Activated CD4-positive, alpha-beta T cell treated with anti-CD3 and anti-CD28 coated beads, Interleukin-2, amount 50 U/mL, for 4 hours (primary cell): Measurements from ENCODE around the gene LUZP1.
"Not testable (repeated sequence)": the region's sequence is repeated elsewhere in the genome, so short reads cannot be mapped to it uniquely, and the experiment has no call there.

ENCODE experiments used
- DNase-seq, 2 experiments: peaks; one replicate each; pipeline ENCODE4 v3.0.0-alpha.2; 2020

LUZP1 gene

GRCh38 chr1:23168445-23169194 lies at the start of gene LUZP1:
TSS of gene LUZP1 (minus strand) at chr1:23168856.
- DNase-seq = peak; percentile 85

GRCh38 chr1:23217421-23218115 lies 48.9 kb upstream of the LUZP1 start, which contains the start of gene HTR1D:
TSS of gene HTR1D (minus strand) at chr1:23217502. CDS start at chr1:23194219, 23,283 bp downstream.
- no peak for DNase-seq

GRCh38 chr1:23216771-23217420 lies 48.2 kb upstream of the LUZP1 start:
- DNase-seq = peak in 1 of 2 experiments; percentile 14

- no peak for DNase-seq
These were observed 47.2 kb upstream of the LUZP1 start for GRCh38 chr1:23215751-23216449.

GRCh38 chr1:23215291-23215690 lies 46.6 kb upstream of the LUZP1 start:
- DNase-seq = no peak

- no peak for DNase-seq
These were observed 46.0 kb upstream of the LUZP1 start for GRCh38 chr1:23214640-23215039.

- no peak for DNase-seq
These were observed 43.3 kb upstream of the LUZP1 start for GRCh38 chr1:23211955-23212354.

- no peak for DNase-seq
These were observed 42.3 kb upstream of the LUZP1 start for GRCh38 chr1:23210963-23211362.

- DNase-seq = no peak
These were observed 41.7 kb upstream of the LUZP1 start for GRCh38 chr1:23210351-23210785.

GRCh38 chr1:23209770-23210169 lies 41.1 kb upstream of the LUZP1 start:
- no peak for DNase-seq

- no peak for DNase-seq
These were observed 39.9 kb upstream of the LUZP1 start for GRCh38 chr1:23208527-23208926.

GRCh38 chr1:23207733-23208132 lies 39.1 kb upstream of the LUZP1 start:
- DNase-seq = not testable (repeated sequence)

- DNase-seq = no peak
These were observed 33.6 kb upstream of the LUZP1 start for GRCh38 chr1:23202263-23202749.

GRCh38 chr1:23200883-23201282 lies 32.2 kb upstream of the LUZP1 start:
- no peak for DNase-seq

GRCh38 chr1:23198373-23198772 lies 29.7 kb upstream of the LUZP1 start:
- no peak for DNase-seq

GRCh38 chr1:23196627-23197328 lies 28.1 kb upstream of the LUZP1 start:
- no peak for DNase-seq

- DNase-seq = no peak
These were observed 25.7 kb upstream of the LUZP1 start for GRCh38 chr1:23194119-23194984.

GRCh38 chr1:23193391-23194118 lies 24.9 kb upstream of the LUZP1 start:
- no peak for DNase-seq

GRCh38 chr1:23191199-23191598 lies 22.5 kb upstream of the LUZP1 start:
- DNase-seq = no peak

- DNase-seq = not testable (repeated sequence)
These were observed 20.3 kb upstream of the LUZP1 start for GRCh38 chr1:23188936-23189452.
